Stimulated activated CD4-positive, alpha-beta T cell treated with anti-CD3 and anti-CD28 coated beads, TNF-alpha, amount 100 ng/mL, for 48 hours (primary cell): ENCODE results near the gene ZNF281.
"Not testable (repeated sequence)": the region's sequence is repeated elsewhere in the genome, so short reads cannot be mapped to it uniquely, and the experiment has no call there.

Source experiments
- DNase-seq, 3 donors: peaks; one replicate each; pipeline ENCODE4 v3.0.0-alpha.2; 2020; ENCODE audit warnings: low read depth in 3 of 3

Gene ZNF281

GRCh38 chr1:200429221-200429751 is 19.4 kb upstream of the ZNF281 start:
- no peak for DNase-seq

- DNase-seq: no peak
Measured at GRCh38 chr1:200428482-200429205, 18.8 kb upstream of the ZNF281 start.

GRCh38 chr1:200427744-200428143 is 17.9 kb upstream of the ZNF281 start:
- DNase-seq: no peak

DNA sequence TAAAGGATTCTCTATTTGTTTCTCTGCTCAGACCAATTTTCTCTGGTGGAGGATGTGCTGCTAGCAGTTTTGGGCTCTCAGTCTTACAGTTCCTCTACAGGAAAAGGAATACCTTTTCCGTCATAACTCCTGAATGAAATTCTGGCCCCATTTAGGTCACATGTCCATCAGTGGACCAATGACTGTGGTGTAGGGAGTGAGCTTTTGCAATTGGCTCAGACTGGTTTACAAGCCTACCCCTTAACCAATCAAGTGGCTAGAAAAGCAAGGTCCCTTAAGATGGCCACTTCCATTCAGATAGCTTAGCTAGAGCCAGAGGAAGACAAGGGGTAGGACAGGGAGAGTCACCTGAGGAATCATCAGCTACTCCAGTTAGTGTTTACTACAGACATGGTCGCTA is 16.4 kb upstream of the ZNF281 start:
- DNase-seq: no peak

DNA sequence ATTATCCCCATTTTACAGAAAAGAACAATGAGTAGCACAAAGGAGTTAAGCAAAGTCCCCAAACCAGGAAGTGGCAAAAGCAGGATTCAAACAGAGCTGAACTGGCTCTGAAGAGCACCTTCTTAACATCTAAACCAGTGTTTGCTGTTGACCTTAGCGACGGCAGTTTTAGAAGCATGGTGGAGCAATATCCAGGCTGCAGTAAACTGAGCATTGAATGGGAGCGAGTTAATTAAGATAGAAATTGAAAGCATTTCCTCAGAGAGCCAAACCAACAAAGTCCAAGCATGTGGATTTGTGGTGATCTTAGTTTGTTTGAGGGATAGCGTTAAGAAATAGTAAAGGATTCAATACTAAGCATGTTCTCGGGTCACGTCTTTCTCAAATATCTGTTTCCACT is 13.4 kb upstream of the ZNF281 start:
- no peak for DNase-seq

GRCh38 chr1:200422211-200422610 is 12.4 kb upstream of the ZNF281 start:
- no peak for DNase-seq

DNA sequence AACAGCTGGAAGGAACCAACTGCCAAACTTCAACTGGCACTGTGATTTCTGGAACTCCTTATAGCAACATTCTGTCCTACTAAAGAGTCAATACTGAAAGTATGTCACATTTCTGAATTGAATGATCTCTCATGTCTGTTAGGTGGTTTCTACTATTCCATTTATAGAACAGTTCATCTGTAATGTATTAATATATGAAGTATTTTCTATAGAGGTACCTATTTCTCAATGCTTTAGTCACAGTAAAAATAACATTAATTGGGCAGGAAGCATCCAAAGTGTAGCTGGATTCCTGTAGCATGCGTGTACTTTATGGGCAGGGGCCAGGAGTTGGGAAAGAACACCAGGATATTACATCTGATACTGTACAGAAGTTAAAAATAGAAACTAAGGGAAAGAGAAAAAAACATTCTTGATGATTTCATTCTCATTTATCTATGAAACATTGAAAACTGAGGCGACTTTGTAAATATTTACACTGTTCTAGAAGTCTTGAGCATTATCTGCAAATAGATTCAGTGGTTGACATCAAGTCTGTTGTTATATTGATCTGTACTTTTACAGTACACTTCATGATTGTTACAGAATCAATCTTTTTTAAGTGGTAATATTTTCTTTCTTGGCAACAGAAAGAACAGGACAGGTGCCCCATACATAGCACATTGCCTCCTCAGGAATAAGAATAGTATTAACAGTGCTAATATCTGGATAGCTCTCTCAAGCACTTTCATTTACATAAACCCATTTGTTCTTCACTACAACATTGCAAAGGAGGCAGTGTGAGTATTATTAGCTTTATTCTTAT is 6.2 kb upstream of the ZNF281 start:
- no peak for DNase-seq

DNA sequence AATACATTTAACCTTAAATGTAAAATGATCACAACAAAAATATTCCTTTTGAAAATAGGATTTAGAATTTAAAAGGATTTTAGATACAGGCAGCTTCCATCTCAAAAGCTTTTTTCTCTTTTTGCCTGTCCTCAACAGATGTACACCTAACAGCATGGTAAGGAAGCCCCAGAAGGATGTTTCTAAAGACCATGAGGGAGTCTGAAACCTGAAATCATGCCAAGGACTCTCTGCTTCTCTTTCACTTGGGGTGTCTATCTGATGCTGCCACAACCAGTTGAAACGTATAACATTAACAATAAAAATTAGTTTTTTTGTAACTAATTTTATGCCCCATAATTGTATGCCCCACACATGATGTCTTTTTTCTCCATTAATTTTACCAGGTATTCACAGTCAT is 5.4 kb upstream of the ZNF281 start:
- no peak for DNase-seq

DNA sequence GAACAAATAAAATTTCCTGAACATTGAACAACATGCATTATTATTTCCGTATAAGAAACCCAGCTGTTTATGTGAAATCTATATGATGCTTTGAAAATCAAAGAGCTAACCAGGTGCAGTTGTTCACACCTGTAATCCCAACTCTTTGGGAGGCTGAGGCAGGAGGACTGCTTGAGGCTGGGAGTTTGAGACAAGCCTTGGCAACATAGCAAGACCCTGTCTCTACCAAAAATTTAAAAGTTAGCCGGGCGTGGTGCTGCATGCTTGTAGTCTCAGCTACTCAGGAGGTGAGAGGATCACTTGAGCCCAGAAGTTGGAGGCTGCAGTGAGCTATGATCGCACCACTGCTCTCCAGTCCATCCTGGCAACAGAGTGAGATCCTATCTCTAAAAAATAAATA is 4.8 kb upstream of the ZNF281 start:
- DNase-seq: no peak

GRCh38 chr1:200413766-200414165 is 3.9 kb upstream of the ZNF281 start:
- DNase-seq: not testable (repeated sequence)

DNA sequence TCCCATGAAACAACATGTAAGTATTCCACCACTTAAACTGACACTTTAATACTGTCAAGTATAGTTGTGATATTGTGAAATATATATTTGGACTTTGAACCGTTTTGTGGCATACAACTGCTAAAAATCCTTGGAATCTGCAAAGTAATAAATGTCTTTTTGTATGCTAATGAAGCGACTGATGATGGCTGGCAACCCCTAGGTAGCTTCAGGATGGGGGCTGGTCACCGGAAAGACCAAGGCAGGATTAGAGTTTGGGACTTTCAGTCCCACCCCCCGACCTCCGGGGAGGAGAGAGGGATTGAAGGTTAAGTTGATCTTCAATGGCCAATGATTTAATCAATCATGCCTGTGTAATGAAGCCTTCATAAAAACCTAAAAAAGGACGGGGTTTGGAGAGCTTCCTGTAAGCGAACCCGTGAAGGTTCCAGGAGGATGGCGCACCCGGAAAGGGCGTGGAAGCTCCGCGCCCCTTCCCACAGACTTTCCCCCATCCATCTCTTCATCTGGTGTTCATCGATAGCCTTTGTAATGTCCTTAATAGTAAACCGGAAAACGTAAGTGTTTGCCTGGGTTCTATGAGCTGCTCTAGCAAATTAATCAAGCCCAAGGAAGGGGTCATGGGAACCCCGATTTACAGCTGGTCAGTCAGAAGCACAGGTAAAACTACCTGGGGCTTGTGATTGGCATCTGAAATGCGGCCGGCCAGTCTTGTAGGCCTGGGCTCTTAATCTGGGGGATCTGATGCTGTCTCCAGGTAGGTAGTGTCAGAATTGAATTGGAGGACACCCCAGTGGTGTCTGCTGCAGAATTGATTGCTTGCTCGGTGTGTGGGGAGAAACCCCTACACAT is 1.8 kb upstream of the ZNF281 start:
- no peak for DNase-seq

DNA sequence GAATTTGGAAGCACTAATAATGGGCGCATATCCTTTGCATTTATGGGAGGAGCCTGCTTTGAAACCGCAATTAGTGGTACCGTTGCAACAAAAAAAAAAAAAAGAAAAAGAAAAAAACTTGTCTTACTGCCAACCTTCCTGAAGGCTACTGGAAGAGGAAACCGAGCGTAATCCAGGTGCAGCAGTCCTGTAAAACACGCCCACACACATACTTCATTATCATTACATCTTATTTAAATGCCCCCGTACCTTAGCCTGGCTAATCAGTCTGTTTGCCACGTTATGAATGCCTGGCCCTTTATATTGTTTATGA is 686 bp upstream of the ZNF281 start:
- DNase-seq: no peak

- DNase-seq: peak; percentile 2 to 40 (median 3)
Measured at GRCh38 chr1:200409203-200409760, 554 bp downstream of the ZNF281 start.

- DNase-seq: no peak
Measured at GRCh38 chr1:200406161-200406797, 3.6 kb downstream of the ZNF281 start.

DNA sequence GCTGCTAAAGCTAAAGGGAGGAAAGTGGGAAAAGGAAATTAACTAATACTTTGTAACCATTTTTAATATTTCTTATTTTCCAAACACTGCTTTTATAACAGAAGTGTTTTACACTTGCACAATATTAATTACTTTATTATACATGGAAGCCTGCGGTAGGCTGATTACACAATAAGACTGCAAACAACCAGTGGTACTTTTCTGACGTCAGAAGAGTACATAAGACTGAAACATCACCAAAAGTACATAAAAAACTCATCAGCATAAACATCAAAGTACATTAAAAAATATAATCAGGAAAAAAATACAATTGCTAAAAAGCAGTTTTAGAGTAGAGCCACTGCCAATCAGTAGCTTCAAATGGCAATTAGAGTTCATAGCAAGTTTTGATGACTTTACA is 4.6 kb downstream of the ZNF281 start:
- no peak for DNase-seq

GRCh38 chr1:200401708-200402107 is 8.1 kb downstream of the ZNF281 start:
- DNase-seq: no peak

GRCh38 chr1:200401263-200401662 is 8.6 kb downstream of the ZNF281 start:
- no peak for DNase-seq

DNA sequence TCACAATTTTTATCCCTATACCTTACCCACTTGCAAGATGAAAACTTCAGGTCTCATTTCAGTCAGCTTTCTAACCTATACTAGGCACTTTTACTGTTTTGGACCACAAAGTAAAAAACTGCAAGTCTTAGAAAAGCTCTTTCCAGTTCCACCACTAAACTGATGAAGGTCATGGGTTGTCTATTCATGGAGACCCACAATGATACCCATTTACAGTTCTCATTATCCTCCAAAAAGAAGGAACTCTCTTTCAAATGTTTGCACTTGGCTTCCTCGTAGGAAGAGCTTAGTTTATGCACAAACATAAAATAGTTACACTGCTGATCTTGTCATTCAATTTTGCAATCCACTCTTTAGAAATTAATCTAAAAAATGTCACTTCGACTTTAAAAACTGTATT is 9.3 kb downstream of the ZNF281 start:
- DNase-seq: no peak

DNA sequence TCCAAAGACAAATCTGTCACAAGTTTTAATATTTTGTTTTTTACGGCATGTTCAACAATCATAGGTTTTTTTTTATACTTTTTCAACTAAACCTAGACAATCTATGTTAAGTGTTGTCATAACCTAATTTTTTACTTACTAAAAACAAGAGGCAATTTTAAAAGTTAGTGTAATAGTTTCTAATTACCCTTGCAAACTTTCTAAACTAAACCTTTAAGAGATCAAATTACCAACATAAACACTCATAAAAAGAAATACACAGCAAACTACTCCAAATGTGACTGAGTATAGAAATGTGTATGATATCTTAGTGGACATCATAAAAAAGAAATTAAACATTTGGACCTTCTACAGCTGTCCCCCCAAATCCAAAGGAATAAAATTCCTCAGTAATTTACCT is 10.0 kb downstream of the ZNF281 start:
- DNase-seq: no peak

DNA sequence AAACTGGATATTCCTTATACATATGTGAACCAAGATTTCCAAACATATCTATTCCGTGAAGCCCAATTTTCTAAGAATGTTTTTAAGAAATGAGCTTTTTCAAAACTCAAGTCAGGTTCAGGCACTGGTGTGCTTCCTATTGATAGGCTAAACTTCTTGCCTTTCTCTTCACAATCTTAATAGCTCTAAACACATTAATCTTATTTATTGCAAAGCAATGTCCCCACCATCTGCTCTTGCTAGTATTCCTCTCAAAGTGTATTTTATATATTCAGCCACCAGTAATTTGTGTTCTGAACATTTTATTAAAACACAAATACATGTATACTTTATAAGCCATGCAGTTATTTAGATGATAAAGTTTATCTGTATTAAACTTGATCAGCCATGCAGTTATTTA is 11.5 kb downstream of the ZNF281 start:
- no peak for DNase-seq

GRCh38 chr1:200392625-200393185 is 17.1 kb downstream of the ZNF281 start:
- no peak for DNase-seq
